ENCODE data around the gene ATP8A2. TPM values are rescaled to one million over a fixed set of nuclear protein-coding genes. Genes with fewer than 3 reads are reported as not detected.

ATP8A2 gene
- 0.76 and 1.1 TPM in 2 replicates for total RNA-seq (2011; cell fraction: chromatin; rRNA removed; ENCODE audit: low replicate concordance)
- total RNA-seq (2011; cell fraction: nucleolus; rRNA removed): 0.50 TPM in 1 of 2 replicates, not detected in the other
- total RNA-seq (2011; cell fraction: nucleoplasm; rRNA removed): 0.15 and 0.51 TPM in 2 replicates
- total RNA-seq (2014; rRNA removed) (under 0.01 TPM in 2 replicates), total RNA-seq (2014; rRNA removed; fragmentation: Illumina TruSeq; extraction: Trizol) (0.33 TPM in 1 of 2 replicates, not detected in the other), total RNA-seq (2015; rRNA removed; fragmentation: Illumina TruSeq; extraction: Trizol) (not detected in 2 replicates), total RNA-seq (2021) (not detected in 2 replicates), polyA plus RNA-seq (2011; rRNA removed) (0.03 and 0.06 TPM in 2 replicates), polyA plus RNA-seq (2014; fragmentation: Illumina TruSeq; extraction: Trizol) (0.06 and 0.08 TPM in 2 replicates), polyA plus RNA-seq (2014; fragmentation: Nextera tagmentation; extraction: Ambion mirVana) (under 1 TPM in 1 of 2 experiments, not detected in 1; 0.08 TPM), polyA plus RNA-seq (2014; rRNA removed) (0.04 TPM in 1 of 2 replicates, not detected in the other), polyA minus RNA-seq (2011; rRNA and poly(A)+ RNA removed) (0.09 and 0.60 TPM in 2 replicates), Bru-seq, nascent RNA (percentile 12 among the genes with signal in this experiment), BruChase-seq, experiment 1, labeled RNA remaining after a 2-hour chase (percentile 14 among the genes with signal in this experiment), BruChase-seq, experiment 2, labeled RNA remaining after a 6-hour chase (percentile 12 among the genes with signal in this experiment)
- polyA plus RNA-seq (2011; cell fraction: cytosol; rRNA removed): 0.01 and 0.06 TPM in 2 replicates
- 0.06 and 0.07 TPM in 2 replicates for polyA plus RNA-seq (2011; cell fraction: nucleus; rRNA removed)
- polyA plus RNA-seq (2012): 0.05 and 0.10 TPM in 2 replicates
- polyA minus RNA-seq (2011; cell fraction: cytosol; rRNA and poly(A)+ RNA removed): not detected in 2 replicates
- under 0.01 and 1.1 TPM in 2 replicates for polyA minus RNA-seq (2011; cell fraction: nucleus; rRNA and poly(A)+ RNA removed)
- long read RNA-seq, experiment 1: 0 reads
- long read RNA-seq, experiment 2: 0 reads
- long read RNA-seq, experiment 3: 0 reads

DNA sequence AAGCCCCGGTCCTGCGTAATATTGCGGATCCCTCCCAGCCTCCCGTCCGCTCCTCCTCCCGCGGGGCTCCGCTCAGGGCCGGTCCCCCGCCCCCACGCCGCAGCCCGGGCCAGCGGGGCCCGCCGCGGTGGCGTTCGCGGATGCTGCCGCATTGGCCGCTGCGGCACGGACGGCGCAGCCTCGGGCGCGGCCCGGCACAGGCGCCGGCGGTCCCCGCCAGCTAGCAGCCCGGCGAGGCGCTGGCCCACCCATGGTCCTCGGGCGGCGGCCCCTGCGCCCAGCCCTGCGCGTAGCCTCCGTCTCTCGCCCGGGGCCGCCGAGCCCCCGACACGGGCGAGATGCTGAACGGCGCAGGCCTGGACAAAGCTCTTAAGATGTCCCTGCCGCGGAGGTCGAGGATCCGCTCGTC lies at the start of gene ATP8A2:
TSS of gene ATP8A2 (plus strand) at position 100 of the 409 bp plus-strand sequence. CDS start at position 339, 239 bp downstream.
- no peaks in the 10 kb centered on the region for H3K79me2 ChIP-seq (ENCODE audit: control insufficient read depth, insufficient read depth, low read length)
- H3K36me3 ChIP-seq (ENCODE audit: control insufficient read depth, insufficient read depth, low read length): no peaks in the 10 kb centered on the region
- peaks cover 8 to 17% of the 10 kb centered on the region in 2 experiments; a peak in 4 of 5 replicates for H3K4me1 ChIP-seq (replicated peaks in 1 of 2; ENCODE audit: control insufficient read depth in 2 of 2, insufficient read depth in 2 of 2, low read length in 2 of 2)
- POLR2A ChIA-PET: no interaction called here
- 0 out of 2 replicates have a peak within 1 kb of the TSS, but pooled peaks have one; percentile 55 for H2AFZ ChIP-seq (ENCODE audit: low read depth, low read length)
- H3K9me1 ChIP-seq (ENCODE audit: control insufficient read depth, insufficient read depth, low read length): no peaks in the 10 kb centered on the region
- no TSS peak for BruUV-seq (replicated peaks)
- in situ Hi-C loops (cut with MboI): no loop called here
- peak within 1 kb of the TSS in 1 of 2 experiments; percentile 78; a peak in 1 of 4 replicates for H3K9ac ChIP-seq (ENCODE audit: insufficient read depth in 1 of 2, low read depth in 2 of 2, low read length in 2 of 2)
- no peak within 1 kb of the TSS for H3K27ac ChIP-seq (ENCODE audit: extremely low read depth, low read depth, low read length)
- no peaks in the 10 kb centered on the region for H3K9me3 ChIP-seq (replicated peaks; ENCODE audit: control insufficient read depth, insufficient read depth, low read depth, low read length)
- peak within 1 kb of the TSS; percentile 33 for H3K4me3 ChIP-seq
- CTCF ChIA-PET (ENCODE audit: low intra/inter-chr PET ratio): no interaction called here
- WGBS (ENCODE audit: insufficient coverage, low coverage, missing lambda C conversion rate): 0% methylated on average over 10 of the region's 58 CpGs
- TF ChIP-seq NONO (IDR thresholded peaks at IDR 0.05; ENCODE audit: low read depth in 2 of 2, low read length in 1 of 2): 0 out of 4 replicates have a peak, but pooled peaks of 1 of the 2 experiments have one; percentile 23
- peak; percentile 32 for TF ChIP-seq RBBP5 (IDR thresholded peaks at IDR 0.05; ENCODE audit: borderline replicate concordance, insufficient read depth, low read length, poor library complexity, severe bottlenecking)
- TF ChIP-seq CXXC5 (CRISPR knock-in tag; IDR thresholded peaks at IDR 0.05): peak; percentile 30; the same call in 1 of the 2 replicates
- no peak for TF ChIP-seq LARP7 (IDR thresholded peaks at IDR 0.05)
- TF ChIP-seq PCBP1 (IDR thresholded peaks at IDR 0.05; ENCODE audit: low read depth, low read length, poor library complexity, severe bottlenecking): no peak
- intact Hi-C loops (cut with micrococcal nuclease): loop anchor here (10.0 kb wide), 2 partner anchors 67 to 137 kb away; partner anchors contain the start of gene NUP58
- FAIRE-seq (no peak), DNase-seq (ENCODE audit: extremely low read depth in 1 of 4, low spot score in 3 of 4) (peak; percentile 24 to 47 (median 42)), ATAC-seq (peak; percentile 79)
- peak within 1 kb of the TSS; percentile 52 for H3K4me2 ChIP-seq (ENCODE audit: insufficient read depth, low read length)
- peaks cover 4 to 16% of the 10 kb centered on the region in 2 experiments; a peak in 2 of 5 replicates for H3K27me3 ChIP-seq (ENCODE audit: control insufficient read depth in 2 of 2, insufficient read depth in 2 of 2, low read length in 2 of 2)
- H4K20me1 ChIP-seq (replicated peaks; ENCODE audit: control insufficient read depth, insufficient read depth, low read length): no peaks in the 10 kb centered on the region

Data from K562 (cell line).